Measurements from ENCODE around the gene CNTNAP2.

Gene CNTNAP2

DNA sequence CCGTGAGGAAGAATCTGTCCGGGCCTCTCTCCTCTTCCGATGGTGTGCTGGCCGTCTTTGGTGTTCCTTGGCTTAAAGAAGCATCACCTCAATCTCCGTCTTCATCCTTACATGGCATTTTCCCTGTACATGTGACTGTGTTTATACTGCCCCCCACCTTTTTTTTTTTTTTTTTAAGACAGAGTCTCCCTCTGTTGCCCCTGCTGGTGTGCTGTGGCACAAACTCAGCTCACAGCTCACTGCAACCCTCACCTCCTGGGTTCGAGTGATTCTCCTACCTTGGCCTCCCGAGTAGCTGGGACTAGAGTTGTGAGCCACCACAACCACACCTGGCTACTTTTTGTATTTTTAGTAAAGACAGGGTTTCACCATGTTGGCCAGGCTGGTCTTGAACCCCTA, 2352.1 kb downstream of the CNTNAP2 start:
- no peaks in the 10 kb centered on the region for H4K20me1 ChIP-seq (ENCODE audit: low read depth, low read length)
- H3K9me2 ChIP-seq (replicated peaks; ENCODE audit: insufficient read depth, low read length) = no peaks in the 10 kb centered on the region
- no peaks in the 10 kb centered on the region for H3K79me2 ChIP-seq (ENCODE audit: insufficient read depth, low read length)
- no peaks in the 10 kb centered on the region for H3K27me3 ChIP-seq (ENCODE audit: low read length)
- H3K9me3 ChIP-seq (ENCODE audit: insufficient read depth, low read length) = no peaks in the 10 kb centered on the region
- H2AFZ ChIP-seq (ENCODE audit: low read depth, low read length, severe bottlenecking) = no peak overlapping the region
- no peak overlapping the region for H3K4me3 ChIP-seq (ENCODE audit: insufficient read depth, low read length, poor library complexity, severe bottlenecking)
- H3F3A ChIP-seq (ENCODE audit: insufficient read depth) = no peaks in the 10 kb centered on the region
- no peak overlapping the region for H3K4me2 ChIP-seq (ENCODE audit: low read depth, low read length, poor library complexity, severe bottlenecking)
- TF ChIP-seq EZH2phosphoT487 (conservative IDR thresholded peaks at IDR 0.05; ENCODE audit: low read length) = no peak
- TF ChIP-seq, protein P1, sequence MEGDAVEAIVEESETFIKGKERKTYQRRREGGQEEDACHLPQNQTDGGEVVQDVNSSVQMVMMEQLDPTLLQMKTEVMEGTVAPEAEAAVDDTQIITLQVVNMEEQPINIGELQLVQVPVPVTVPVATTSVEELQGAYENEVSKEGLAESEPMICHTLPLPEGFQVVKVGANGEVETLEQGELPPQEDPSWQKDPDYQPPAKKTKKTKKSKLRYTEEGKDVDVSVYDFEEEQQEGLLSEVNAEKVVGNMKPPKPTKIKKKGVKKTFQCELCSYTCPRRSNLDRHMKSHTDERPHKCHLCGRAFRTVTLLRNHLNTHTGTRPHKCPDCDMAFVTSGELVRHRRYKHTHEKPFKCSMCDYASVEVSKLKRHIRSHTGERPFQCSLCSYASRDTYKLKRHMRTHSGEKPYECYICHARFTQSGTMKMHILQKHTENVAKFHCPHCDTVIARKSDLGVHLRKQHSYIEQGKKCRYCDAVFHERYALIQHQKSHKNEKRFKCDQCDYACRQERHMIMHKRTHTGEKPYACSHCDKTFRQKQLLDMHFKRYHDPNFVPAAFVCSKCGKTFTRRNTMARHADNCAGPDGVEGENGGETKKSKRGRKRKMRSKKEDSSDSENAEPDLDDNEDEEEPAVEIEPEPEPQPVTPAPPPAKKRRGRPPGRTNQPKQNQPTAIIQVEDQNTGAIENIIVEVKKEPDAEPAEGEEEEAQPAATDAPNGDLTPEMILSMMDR (IDR thresholded peaks at IDR 0.05; ENCODE audit: insufficient read depth, low read length, poor library complexity, severe bottlenecking) = no peak
- no peaks in the 10 kb centered on the region for H3K36me3 ChIP-seq (ENCODE audit: low read length)
- no peak overlapping the region for H3K9ac ChIP-seq (ENCODE audit: low read length)
- no peak overlapping the region for H3K27ac ChIP-seq (ENCODE audit: low read depth, low read length)
